B cell (primary cell): ENCODE measurements around the gene TLE6. TPM values are rescaled to one million over a fixed set of nuclear protein-coding genes. Genes with fewer than 3 reads are reported as not detected.

Experiments used
- ATAC-seq: fragments of 200-7000 bp; cut with Tn5 transposase; one replicate; pipeline ENCODE4 v1.10.0; 2021; ENCODE audit warnings: low read depth, mild to moderate bottlenecking, moderate number of reproducible peaks, moderate library complexity
- CTCF ChIA-PET: fragments of 350-600 bp; sonication (Branson Sonifier 250); formaldehyde crosslinking; loops from one replicate; lab custom pipeline; 2021; ENCODE audit warnings: antibody characterized with exemption, inconsistent platforms; lab: Charles Lee
- POLR2A ChIA-PET: fragments of 350-600 bp; sonication (Branson Sonifier 250); formaldehyde crosslinking; loops from one replicate; lab custom pipeline; 2021; ENCODE audit warnings: antibody characterized with exemption; lab: Charles Lee
- DNase-seq: peaks from one replicate; pipeline ENCODE4 v3.0.0; 2013
- H2AFZ ChIP-seq: 2 replicates; pipeline ENCODE4 v1.6.1; 2012; ENCODE audit warnings: mild to moderate bottlenecking, low read depth, low read length; ENCODE audit not compliant: insufficient read depth, poor library complexity, severe bottlenecking
- H3K27ac ChIP-seq, 2 donors: 1 replicate in 1 of 2; 2 replicates in 1 of 2; pipeline ENCODE4 v1.5.1; 2012 to 2013; ENCODE audit warnings: low read length in 2 of 2, mild to moderate bottlenecking in 2 of 2, moderate library complexity in 1 of 2
- H3K27me3 ChIP-seq, 4 experiments: fragments of 200-600 bp in 1 of 4; sonication (generic) in 1 of 4; replicated peaks in 1 of 4; 1 replicate in 2 of 4; 2 replicates in 2 of 4; pipeline versions ENCODE4 v1.6.1 to v1.7.0; 2013 to 2016; ENCODE audit warnings: low read length in 3 of 4, mild to moderate bottlenecking in 2 of 4, mixed read lengths in 1 of 4, moderate library complexity in 1 of 4; ENCODE audit not compliant: insufficient read depth in 4 of 4, control insufficient read depth in 3 of 4; ENCODE audit errors: control extremely low read depth in 1 of 4
- H3K36me3 ChIP-seq, 2 experiments: replicated peaks in 1 of 2; 1 replicate in 1 of 2; 2 replicates in 1 of 2; pipeline versions ENCODE4 v1.6.1 to v1.7.1; 2013; ENCODE audit warnings: low read length in 1 of 2; ENCODE audit not compliant: insufficient read depth in 2 of 2, control insufficient read depth in 1 of 2; ENCODE audit errors: control extremely low read depth in 1 of 2, extremely low read depth in 1 of 2
- H3K4me1 ChIP-seq, 2 donors: fragments of 200-600 bp in 1 of 2; sonication (generic) in 1 of 2; 1 replicate in 1 of 2; 2 replicates in 1 of 2; pipeline versions ENCODE4 v1.5.1 to v1.6.1; 2013 to 2017; ENCODE audit warnings: low read length in 2 of 2; ENCODE audit not compliant: control insufficient read depth in 2 of 2, insufficient read depth in 2 of 2
- H3K4me2 ChIP-seq: replicated peaks from 2 replicates; pipeline ENCODE3; 2012; ENCODE audit warnings: mild to moderate bottlenecking, low read depth, low read length; ENCODE audit not compliant: poor library complexity, severe bottlenecking
- H3K4me3 ChIP-seq, 5 experiments: fragments of 200-600 bp in 1 of 5; sonication (generic) in 1 of 5; 1 replicate in 3 of 5; 2 replicates in 2 of 5; pipeline versions ENCODE4 v1.5.1 to v1.7.0; 2011 to 2016; ENCODE audit warnings: low read length in 4 of 5, mild to moderate bottlenecking in 4 of 5, low read depth in 2 of 5, control low read depth in 1 of 5, moderate library complexity in 1 of 5; ENCODE audit not compliant: insufficient read depth in 1 of 5; ENCODE audit errors: control extremely low read depth in 1 of 5, extremely low read depth in 1 of 5
- H3K79me2 ChIP-seq: fragments of 200-600 bp; sonication (generic); one replicate; pipeline ENCODE4 v1.6.0; 2016; ENCODE audit warnings: low read length; ENCODE audit not compliant: control insufficient read depth, insufficient read depth
- H3K9ac ChIP-seq: fragments of 200-600 bp; sonication (generic); 2 replicates; pipeline ENCODE4 v1.6.1; 2017; ENCODE audit warnings: mild to moderate bottlenecking, low read length, moderate library complexity
- H3K9me3 ChIP-seq, 3 donors: one replicate each; pipeline versions ENCODE4 v1.6.1 to v1.7.1; 2013; ENCODE audit warnings: low read length in 2 of 3; ENCODE audit not compliant: control insufficient read depth in 2 of 3, insufficient read depth in 1 of 3; ENCODE audit errors: control extremely low read depth in 1 of 3
- H4K20me1 ChIP-seq: 2 replicates; pipeline ENCODE4 v1.6.0; 2012; ENCODE audit warnings: mild to moderate bottlenecking, low read length; ENCODE audit not compliant: insufficient read depth, control insufficient read depth, poor library complexity, severe bottlenecking
- H3K27ac Mint-ChIP-seq: one replicate; pipeline ENCODE4 v1.8.0; 2021; ENCODE audit warnings: mixed read lengths
- H3K27me3 Mint-ChIP-seq: one replicate; pipeline ENCODE4 v1.8.0; 2021; ENCODE audit warnings: mixed read lengths
- H3K4me1 Mint-ChIP-seq: one replicate; pipeline ENCODE4 v1.8.0; 2021; ENCODE audit warnings: mixed read lengths
- H3K4me3 Mint-ChIP-seq: one replicate; pipeline ENCODE4 v1.8.0; 2021; ENCODE audit warnings: mixed read lengths
- H3K9me3 Mint-ChIP-seq: one replicate; pipeline ENCODE4 v1.8.0; 2022; ENCODE audit warnings: mixed read lengths; ENCODE audit not compliant: insufficient read depth
- CTCF ChIP-seq: fragments of 200-600 bp; IDR thresholded peaks from one replicate; pipeline ENCODE4 v1.8.0; 2022; ENCODE audit warnings: antibody characterized with exemption, mild to moderate bottlenecking
- EZH2 ChIP-seq: IDR thresholded peaks from 2 replicates; pipeline ENCODE4 v1.6.1; 2012; ENCODE audit warnings: borderline replicate concordance, low read depth, mild to moderate bottlenecking, moderate library complexity, low read length; ENCODE audit not compliant: insufficient read depth, poor library complexity, severe bottlenecking
- WGBS: methylation state at CpG from one replicate; pipeline ENCODE4 v1.1.5; 2013; ENCODE audit warnings: missing lambda C conversion rate; ENCODE audit not compliant: insufficient coverage; 5-methylcytosine and 5-hydroxymethylcytosine counted together
- intact Hi-C: fragments of 100-400 bp; cut with micrococcal nuclease; formaldehyde crosslinking; loops from one replicate; pipeline ENCODE4 v1.10.0; 2022
- polyA plus RNA-seq: library from polyadenylated mRNA; depleted of rRNA; stranded (reverse); fragments of >200 nt; gene quantifications from 2 replicates; pipeline ENCODE4 v1.2.3, GENCODE V29; 2012
- total RNA-seq, 2 donors: library from RNA; stranded (reverse); fragments of 120-200 nt in 1 of 2; gene quantifications; 1 replicate in 1 of 2; 2 replicates in 1 of 2; pipeline versions ENCODE4 v1.2.3 to v1.2.4, GENCODE V29; 2013 to 2022

The TLE6 gene
- total and polyA plus RNA-seq, 2 donors (not counting 1 experiment from before 2014, with no cell fraction given) = 1.5 to 3.0 TPM

GRCh38 chr19:2981898-2982297 is 4.5 kb downstream of the TLE6 start:
- TF ChIP-seq EZH2 = no peak
- no peak for TF ChIP-seq CTCF
- Histone ChIP-seq H3K9me3 (peaks cover 0 to 4% (median 0%) of the 10 kb centered on the region in 3 donors), H3K4me2 (no peak overlapping the region), H3K27ac (no peak overlapping the region), H3K27me3 (peaks cover 0 to 7% (median 2%) of the 10 kb centered on the region in 4 experiments), H2AFZ (no peak overlapping the region), H3K79me2 (no peaks in the 10 kb centered on the region), H3K9ac (no peak overlapping the region), H3K36me3 (no peaks in the 10 kb centered on the region), H3K4me1 (peaks cover 14 to 28% of the 10 kb centered on the region in 2 donors), H3K4me3 (no peak overlapping the region), H4K20me1 (no peaks in the 10 kb centered on the region)
- no peak for ATAC-seq
- WGBS = 98% methylated on average over 5 of the region's 5 CpGs
- Mint-ChIP-seq H3K4me1 (peaks cover 19% of the 10 kb centered on the region), H3K27ac (no peak overlapping the region), H3K9me3 (no peaks in the 10 kb centered on the region), H3K4me3 (no peak overlapping the region), H3K27me3 (peaks cover 9% of the 10 kb centered on the region)
- intact Hi-C loops = no loop called here
- ChIA-PET CTCF (interaction anchor here (0.5 to 1.7 kb wide), 2 partner anchors 16 to 17 kb away, joined by 4 to 6 read pairs; no protein-coding TSS in a partner anchor), POLR2A (no interaction called here)
- DNase-seq = no peak

DNA sequence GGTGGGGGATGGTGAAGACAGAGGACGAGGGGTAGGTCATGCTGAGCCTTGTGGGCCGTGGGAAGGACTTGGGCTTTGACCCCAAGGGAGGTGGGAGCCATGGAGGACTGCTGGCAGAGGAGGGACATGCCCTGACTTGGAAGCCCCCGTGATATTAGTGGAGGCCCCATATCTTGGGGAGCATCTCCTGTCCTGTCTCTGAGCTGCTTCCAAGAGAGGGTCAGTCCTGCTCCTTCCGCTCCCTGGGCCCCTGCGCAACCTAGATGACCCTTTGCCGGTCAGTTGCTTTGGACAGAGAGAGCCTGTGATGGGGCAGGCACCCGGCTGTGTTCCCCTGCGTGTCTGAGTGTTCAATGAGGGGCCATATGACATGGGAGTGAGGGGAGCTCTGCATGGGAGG is 5.2 kb downstream of the TLE6 start:
- H3K4me1 Mint-ChIP-seq = peaks cover 15% of the 10 kb centered on the region
- 80% methylated on average over 8 of the region's 8 CpGs for WGBS
- no peak overlapping the region for H3K4me3 Mint-ChIP-seq
- Histone ChIP-seq H3K79me2 (no peaks in the 10 kb centered on the region), H2AFZ (no peak overlapping the region), H3K27me3 (peaks cover 0 to 13% (median 2%) of the 10 kb centered on the region in 4 experiments), H4K20me1 (no peaks in the 10 kb centered on the region), H3K4me1 (peaks cover 14 to 28% of the 10 kb centered on the region in 2 donors), H3K36me3 (no peaks in the 10 kb centered on the region), H3K4me2 (no peak overlapping the region), H3K9me3 (peaks cover 0 to 3% (median 0%) of the 10 kb centered on the region in 3 donors), H3K27ac (no peak overlapping the region), H3K9ac (no peak overlapping the region), H3K4me3 (no peak overlapping the region)
- TF ChIP-seq CTCF = no peak
- no peak for TF ChIP-seq EZH2
- ATAC-seq (no peak), DNase-seq (no peak)
- intact Hi-C loops = no loop called here
- peaks cover 9% of the 10 kb centered on the region for H3K27me3 Mint-ChIP-seq
- CTCF ChIA-PET = no interaction called here
- no peak overlapping the region for H3K27ac Mint-ChIP-seq
- no peaks in the 10 kb centered on the region for H3K9me3 Mint-ChIP-seq
- POLR2A ChIA-PET = no interaction called here
